G401.6 (cell line): ENCODE results near the gene SAMD4B.
"Not testable (repeated sequence)": the region's sequence is repeated elsewhere in the genome, so short reads cannot be mapped to it uniquely, and the experiment has no call there.

Experiments used
- FAIRE-seq: peaks from 2 replicates; lab custom pipeline; 2012; peaks lifted over from hg19 to GRCh38; lab: Jason Lieb, UNC

Gene SAMD4B

GRCh38 chr19:39336483-39336882 lies 5.7 kb upstream of the SAMD4B start:
- FAIRE-seq: no peak

DNA sequence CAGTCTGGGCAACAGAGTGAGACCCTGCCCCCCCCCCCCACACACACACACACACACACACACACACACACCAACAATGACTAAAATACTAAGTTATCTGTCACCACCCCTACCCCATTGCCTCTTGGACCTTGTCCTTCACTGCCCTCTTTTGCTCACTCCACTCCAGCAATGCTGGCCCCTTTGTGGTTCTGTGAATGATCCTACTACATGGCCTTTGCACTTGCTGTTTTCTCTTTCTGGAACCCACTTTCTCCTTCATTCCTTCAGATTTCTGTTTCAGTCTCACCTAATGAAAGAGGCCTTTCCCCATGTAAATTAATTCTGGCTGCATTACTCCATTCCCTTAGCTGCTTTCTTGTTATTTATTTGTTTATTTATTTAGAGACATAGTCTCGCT lies 2.5 kb upstream of the SAMD4B start:
- FAIRE-seq: no peak

DNA sequence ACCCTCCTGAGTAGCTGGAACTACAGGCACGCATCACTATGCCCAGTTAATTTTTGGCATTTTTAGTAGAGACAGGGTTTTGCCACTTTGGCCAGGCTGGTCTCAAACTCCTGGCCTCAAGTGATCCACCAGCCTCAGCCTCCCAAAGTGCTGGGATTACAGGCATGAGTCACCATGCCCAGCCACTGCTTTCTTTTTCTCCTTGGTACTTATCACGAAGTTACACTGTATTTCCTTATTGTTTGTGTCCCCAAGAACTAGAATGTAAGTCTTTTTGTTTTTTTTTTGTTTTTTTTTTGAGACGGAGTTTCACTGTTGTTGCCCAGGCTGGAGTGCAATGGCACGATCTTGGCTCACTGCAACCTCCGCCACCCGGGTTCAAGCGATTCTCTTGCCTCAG lies 2.1 kb upstream of the SAMD4B start:
- not testable (repeated sequence) for FAIRE-seq

DNA sequence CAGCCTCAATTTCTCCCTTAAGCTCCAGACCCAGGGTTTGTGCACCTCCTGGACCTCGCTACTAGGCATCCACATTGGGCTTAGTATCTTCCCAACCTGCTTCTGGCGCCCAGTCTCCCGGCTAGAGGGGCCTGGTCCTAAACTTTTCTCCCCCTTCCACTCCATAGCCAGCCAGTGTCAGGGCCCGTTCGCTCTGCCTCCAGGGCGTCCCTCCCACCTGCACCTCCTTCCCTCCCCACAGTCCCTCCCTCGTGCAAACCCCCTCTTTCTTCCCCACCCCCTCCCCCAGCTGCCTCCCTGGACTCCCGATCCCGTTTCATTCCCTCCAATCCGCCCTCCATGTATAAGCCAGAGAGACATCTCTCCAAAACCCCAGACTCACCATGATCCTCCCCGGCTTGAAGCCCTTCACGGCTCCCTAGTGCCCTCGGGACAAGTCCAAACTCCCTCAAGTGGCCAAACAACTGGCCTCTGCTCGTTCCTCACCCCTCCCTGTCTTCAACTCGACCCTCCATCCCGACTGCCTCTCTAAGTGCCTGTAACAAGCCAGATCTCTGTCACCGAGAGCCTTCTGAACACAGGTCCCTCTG lies 997 bp upstream of the SAMD4B start:
- FAIRE-seq: no peak

DNA sequence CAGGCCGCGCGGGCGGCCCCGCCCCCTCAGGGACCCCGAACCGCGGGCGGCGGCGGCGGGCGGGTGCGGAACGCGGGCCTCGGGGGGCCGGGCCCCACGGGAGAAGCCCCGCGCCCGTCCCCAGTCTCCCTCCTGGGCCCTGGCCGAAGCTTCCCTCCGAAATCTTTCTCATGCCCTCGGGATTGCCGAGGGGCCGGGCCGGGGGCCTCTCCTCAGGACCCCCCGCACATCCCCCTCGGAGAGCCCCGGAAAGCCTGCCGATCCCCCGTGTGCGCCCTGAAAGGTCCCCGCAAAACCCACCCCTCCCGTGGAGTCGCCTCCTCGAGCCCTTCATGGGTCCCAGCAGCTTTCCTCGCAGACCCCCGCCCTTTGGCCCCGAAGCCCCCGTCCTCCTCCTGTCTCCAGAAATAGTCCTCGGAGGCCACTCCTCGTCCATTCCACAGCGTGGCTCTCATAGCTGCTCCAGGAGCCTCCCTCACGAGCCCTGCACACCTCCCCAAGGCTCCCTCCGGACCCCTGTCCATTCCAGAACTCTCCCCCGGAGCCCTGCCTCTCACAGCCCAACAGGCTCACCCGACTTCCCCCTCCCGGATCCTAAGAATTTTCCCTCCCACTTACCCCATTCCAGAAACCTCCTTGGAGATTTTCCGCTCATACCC lies 555 bp downstream of the SAMD4B start:
- FAIRE-seq: no peak

DNA sequence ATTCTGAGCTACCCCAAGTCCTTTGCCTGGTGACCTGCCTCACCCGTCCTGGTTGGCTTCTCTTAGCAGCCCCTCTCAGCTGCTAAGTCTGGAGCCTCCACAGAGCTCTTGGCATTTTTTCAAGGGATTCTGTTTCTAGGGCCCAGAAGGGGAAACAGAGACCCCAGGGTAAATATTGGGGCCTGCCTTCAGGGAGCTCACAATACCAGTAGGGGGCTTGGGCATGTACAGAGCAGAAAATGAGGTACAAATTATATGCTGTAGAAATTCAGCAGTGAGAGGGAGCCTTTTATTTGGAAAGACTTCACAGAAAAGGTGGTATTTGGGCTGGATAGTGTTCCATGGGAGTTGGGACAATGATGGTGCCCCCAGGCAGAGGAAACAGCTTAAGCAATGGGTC lies 3.7 kb downstream of the SAMD4B start:
- FAIRE-seq: no peak

- no peak for FAIRE-seq
Observed at GRCh38 chr19:39347332-39348164, 5.3 kb downstream of the SAMD4B start.

DNA sequence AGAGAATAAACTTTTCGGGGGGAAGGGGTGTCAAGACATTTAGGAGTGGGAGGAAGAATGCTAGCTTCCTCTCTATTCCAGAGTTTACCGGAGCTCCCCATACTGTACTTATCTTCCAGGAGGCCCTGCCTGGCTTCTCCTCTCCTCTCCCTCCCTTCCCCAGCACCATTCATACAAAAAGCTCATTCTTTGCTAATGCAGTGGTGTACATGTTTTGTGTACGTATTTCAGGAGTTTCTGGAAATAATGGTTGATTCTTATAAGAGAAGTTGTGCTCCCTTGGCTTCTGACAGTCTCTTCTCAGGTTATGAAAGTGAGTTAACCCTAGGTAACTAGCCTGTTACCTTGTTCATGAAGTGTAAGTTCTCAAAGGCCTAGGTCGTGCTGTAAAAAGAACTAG lies 7.1 kb downstream of the SAMD4B start:
- no peak for FAIRE-seq

DNA sequence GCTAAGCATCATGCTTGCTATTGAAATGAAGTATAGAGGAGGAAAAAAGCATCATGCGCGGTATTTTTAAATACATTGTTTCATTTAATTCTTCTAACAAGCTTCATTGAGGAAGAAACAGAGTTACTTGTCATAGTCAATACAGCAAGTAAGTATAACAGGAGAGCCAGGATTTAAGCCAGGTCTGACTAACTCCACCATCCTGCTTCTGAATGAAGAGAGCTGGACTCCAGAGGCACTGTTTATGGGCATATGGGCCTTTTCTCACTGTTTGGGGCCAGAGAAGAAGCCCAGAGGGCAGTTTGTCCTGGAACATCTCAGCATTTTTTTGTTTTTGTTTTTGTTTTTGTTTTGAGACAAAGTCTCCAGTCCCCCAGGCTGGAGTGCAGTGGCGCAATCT lies 7.9 kb downstream of the SAMD4B start:
- no peak for FAIRE-seq

DNA sequence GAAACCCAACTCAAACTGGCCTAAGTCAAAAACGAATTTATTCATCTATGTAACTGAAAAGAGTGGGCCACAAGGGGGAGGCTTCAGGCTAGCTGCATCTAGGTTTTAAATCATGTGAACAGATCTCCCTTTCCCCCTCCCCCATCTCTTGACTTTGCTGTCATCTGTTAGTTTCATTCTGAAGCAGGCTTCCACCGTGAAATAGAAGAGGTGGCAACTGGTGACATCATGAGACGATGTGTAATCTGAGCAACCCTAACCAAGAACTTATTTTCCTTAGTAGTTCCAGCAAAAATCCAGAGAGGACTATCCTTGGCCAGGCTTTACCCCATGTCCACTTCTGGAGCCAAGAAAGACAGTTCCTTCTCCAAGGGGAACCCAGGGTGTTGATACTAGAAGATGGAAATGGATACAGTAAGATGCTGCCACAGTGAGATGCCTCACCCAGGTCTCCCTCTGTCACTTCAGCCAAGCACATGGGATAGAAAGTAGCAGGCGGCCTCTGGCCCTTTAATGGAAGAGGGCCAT lies 9.4 kb downstream of the SAMD4B start:
- FAIRE-seq: no peak

DNA sequence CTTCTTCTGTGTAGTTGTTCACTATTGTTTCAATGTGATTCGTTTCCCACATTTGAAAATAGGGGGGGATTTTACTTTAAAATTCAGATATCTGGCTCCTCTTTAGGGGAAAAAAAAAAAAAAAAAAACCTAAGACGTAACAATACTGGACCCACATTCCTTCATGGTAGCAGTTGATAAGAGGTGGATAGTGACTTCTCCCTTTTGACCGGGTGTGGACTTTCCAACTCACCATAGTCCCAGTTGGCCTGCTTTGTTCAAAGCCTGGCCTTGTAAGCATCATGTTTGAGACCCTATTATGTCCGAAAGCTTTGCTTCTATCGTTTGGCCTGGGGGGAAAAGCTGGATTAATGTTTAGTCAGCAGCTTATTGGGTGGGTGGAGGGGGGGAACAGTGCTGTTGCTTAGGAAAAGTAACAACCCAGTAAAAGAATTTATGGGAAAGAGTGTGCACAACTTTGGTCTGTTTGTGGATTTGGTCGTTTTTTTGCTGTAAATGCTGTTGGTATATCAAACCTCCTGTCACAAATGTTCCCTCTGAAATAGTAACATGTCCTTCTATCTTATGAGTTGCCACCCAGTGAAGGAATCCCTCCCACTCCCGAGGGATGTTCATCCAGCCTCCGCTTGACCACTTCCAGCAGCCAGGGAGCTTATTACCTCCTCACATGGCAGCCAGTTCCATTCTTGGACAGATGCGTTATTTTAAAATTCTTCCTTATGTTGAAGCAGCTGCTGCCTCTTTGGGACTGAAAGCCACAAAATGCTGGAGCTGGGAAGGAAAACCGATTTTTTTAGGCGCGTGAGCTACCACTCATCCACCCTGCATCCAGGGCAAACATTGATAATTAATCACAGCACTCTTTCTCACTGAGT lies 10.4 kb downstream of the SAMD4B start:
- no peak for FAIRE-seq

GRCh38 chr19:39355253-39355652 lies 13.0 kb downstream of the SAMD4B start:
- no peak for FAIRE-seq

GRCh38 chr19:39356073-39356472 lies 13.9 kb downstream of the SAMD4B start:
- no peak for FAIRE-seq

DNA sequence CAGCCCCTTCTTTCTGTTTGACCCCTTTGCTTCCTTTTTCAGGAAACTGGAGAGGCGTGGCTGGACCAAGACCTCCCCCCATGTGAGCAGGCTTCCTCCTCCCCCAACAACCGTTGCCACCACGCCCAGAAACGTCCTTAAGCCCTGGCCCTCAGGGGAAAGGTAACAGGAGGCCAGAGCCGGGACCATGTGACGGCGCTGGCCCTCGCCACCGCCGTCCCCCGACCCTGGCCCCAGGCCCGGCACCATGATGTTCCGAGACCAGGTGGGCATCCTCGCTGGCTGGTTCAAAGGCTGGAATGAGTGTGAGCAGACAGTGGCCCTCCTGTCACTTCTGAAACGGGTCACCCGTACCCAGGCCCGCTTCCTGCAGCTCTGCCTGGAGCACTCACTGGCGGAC lies 14.4 kb downstream of the SAMD4B start:
- FAIRE-seq: no peak

DNA sequence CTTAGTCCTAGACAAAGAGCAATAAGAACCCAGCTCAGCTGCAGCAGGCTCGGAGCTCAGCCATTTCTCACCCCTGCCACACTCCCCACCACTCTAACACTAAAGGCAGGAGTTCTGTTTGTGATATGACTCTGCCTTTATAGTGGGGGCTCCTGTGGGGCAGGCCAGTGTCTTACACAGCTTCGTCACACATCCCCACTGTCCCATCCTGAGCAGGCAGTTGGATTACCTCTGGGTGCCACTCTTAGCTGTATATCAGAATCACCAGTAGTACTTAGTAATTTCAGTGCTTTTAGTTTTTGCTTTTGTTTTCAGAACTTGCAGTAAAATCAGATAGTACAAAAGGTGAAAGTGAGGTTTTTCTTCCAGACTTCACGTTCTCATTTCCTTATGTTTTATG lies 16.8 kb downstream of the SAMD4B start:
- no peak for FAIRE-seq

- no peak for FAIRE-seq
Observed at GRCh38 chr19:39360599-39360998, 18.4 kb downstream of the SAMD4B start.

DNA sequence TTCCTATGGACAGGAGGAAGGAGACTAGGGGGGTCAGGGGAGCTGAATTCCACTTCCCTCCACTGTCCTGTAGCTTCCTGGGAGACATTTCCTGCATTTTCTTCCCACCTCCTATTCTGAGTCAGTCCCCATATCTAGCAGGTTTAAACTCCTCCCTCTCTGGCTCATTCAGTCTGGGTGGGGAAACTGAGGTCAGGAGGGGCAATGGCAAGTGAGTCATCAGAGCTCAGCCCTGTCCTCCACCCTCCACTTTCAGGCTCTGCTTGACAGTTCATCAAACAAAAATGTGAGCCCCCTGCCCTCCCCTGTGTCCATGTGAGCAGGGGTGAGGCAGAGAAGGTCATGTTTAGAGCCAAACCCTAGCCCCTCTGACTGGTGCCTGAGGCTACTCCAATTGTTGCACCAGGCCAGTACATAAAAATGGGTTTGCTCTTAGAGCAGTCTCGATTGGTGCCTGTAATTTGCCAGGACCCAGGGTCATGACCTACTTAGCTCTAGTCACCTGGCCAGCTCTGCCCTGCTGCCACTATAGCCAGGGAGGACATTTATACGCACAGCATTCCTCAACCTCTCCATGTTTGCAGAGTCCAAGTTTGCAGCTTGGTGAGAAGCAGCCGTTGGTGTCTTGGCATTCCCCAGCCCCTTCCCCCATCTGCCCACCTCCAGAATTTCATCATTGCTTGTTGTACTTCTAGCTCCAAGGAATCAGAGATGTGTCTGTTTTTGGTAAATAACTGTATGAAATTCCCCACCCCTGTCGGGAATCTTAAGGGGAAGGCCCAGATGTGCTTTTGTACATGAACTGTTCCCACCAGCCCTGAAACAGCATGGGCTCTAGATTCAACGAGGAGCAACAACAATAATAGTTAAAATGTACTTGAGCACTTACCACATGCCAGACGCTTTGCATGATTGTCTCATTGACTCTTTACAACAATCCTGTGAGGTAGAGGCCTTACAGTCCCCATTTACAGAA lies 20.7 kb downstream of the SAMD4B start:
- FAIRE-seq: no peak

DNA sequence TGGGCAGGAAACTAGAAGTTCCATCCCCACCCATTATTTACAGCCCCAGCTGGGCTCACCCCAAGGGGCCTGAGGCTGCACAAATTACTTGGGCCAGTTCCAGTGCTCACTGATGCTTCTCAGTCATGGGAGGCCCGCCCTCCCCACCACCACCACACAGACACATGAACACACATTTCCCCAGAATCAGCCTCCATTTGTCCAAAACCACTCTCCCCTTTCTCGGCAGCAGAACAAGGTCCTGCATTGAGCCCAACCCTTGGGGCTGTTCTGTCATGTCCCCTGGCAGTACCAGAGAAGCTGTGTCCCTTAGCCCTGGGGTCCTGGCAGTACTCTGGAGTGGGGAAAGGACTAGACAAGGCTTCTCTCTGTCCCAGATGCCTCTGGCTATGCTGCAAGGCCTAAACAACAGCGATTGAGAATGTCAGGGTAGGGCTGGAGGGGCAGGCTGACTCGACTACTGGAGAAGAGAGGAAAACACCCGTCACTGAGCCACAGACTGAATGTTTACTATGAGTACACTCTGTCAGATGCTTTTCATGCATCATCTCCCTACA lies 21.8 kb downstream of the SAMD4B start:
- no peak for FAIRE-seq

DNA sequence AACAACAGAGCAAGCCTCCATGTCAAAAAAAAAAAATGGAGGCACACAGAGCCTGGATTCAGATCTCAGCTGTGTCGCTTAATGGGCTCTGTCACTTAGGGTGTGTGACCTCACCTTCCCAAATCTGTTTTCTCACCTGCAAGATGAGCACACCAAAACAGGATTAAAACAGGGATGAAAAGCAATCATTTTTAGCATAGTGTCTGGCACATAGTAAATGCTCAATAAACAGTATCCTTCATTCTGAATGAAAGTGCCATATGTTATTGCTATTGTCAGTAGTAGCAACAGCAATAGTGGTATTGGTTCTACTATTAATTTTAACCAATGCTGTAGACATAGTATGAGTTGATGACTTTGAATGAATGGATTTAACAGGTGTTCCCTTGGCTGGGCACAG lies 23.3 kb downstream of the SAMD4B start:
- no peak for FAIRE-seq

DNA sequence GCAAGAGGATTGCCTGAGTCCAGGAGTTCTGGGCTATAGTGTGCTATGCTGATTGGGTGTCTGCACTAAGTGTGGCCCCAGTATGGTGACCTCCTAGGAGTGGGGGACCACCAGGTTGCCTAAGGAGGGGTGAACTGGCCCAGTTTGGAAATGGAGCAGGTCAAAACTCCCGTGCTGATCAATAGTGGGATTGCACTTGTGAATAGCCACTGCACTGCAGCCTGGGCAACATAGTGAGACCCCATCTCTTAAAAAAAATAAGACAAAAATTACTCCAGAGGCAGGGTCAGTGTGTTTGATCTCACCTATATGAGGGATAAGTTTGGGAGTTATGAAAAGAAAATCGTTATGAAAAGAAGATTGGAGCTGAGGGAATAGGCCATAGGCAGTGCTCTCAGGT lies 27.0 kb downstream of the SAMD4B start:
- no peak for FAIRE-seq

DNA sequence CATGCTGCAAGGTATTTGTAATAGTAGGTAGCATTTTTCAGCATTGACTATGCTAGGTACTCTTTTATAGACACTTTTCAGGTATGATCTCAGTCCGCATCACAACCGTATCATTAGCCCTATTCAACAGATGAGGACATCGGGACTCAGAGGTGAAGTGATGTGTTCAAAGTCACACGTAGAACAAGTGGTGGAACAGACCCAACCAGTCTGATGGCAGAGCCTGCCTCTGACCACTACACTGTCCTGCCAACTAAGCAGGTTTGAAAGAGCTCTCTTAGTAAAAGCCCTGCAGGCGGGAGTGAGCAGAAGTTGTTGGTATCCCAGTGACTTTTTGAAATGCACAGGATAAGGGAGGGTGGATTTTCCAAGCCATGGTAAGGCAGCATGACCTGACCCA lies 28.5 kb downstream of the SAMD4B start:
- no peak for FAIRE-seq
